GM18873 (cell line): Measurements from ENCODE around the gene MINDY4.

Experiments used
- ATAC-seq: cut with Tn5 transposase; IDR thresholded peaks from one replicate; pipeline ENCODE4 v1.9.1; 2021; ENCODE audit warnings: mild to moderate bottlenecking, moderate library complexity, moderate number of reproducible peaks; ENCODE audit not compliant: unreplicated experiment, low FRiP score

Gene MINDY4

DNA sequence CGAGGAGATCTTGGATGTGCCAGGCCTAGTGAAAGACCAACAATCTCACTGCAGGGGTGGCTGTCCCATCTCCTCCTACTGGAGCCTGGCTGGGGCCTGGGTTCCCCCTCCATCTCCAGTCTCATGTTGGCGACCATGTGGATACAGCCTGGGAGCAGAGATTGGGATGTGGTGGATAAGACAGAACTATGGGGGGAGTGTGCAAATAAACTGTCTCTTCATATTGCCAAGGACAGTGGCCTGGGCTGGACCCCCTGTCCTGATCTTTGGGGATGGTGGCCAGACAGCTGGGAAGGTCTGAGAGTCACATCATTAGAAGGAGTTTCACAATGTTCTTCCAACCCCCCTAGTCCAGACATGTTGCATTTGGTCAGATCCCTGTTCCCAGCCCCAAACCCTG lies 5.8 kb upstream of the MINDY4 start:
- no peak for ATAC-seq

DNA sequence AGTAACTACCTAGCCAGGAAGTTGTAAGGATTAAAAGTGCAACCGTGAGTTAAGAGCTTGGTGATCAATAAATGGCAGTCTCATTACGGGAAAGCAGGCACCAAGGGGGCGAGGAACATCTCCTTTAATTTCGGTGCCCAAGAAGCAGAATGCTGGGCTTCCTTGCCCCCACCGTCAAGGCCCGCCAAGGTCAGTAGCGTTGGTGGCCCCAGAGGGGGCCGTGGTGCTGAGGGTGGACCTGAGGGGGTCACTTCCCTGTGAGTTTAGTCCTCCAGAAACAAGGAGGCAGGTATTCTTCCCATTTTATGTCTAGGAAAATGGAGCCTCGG lies 408 bp upstream of the MINDY4 start:
- no peak for ATAC-seq

DNA sequence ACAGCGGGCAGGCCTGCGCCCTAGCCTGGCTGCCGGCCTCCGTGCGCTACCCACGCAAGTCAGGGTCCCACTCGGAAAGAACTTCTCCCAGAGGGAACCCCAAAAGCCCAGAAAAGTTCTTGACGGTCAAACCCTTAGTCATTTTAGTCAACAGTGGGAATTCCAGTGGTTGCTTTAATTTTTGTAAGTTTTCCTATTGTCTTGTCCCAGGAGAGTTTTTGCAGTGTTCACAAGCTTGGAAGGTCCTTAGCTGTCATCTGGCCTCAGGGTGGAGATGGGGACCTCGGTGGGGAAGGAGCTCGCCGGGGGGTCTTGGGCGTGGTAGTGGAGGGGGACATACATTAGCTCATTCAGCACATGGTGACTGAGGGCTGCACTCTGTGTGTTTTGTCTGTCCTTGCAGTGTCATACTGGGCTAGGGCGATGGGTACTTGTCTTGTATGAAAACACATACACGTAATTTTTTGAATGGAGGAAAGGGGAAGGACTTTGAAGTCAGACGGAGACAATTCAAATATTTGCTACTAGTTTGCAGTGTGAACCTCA lies 736 bp downstream of the MINDY4 start:
- no peak for ATAC-seq

DNA sequence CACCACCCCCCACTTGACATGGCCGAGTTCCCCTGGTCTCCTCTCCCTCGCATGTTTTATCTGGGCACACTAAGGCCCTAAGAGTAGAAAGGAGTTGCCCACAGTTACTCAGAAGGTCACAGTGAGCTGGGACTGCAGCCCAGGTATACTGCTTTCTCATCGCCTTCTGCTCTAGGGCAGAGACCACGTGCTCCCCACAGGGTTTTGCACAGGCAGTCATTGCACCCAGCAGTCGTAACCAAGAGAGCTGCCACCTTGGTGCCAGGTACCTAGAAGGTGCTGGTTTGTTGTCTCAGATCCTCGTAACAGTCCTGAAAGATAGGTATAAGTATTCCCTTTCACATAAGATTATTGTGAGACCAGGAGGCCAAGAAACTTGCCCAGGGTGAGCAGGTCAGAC lies 1.8 kb downstream of the MINDY4 start:
- no peak for ATAC-seq

DNA sequence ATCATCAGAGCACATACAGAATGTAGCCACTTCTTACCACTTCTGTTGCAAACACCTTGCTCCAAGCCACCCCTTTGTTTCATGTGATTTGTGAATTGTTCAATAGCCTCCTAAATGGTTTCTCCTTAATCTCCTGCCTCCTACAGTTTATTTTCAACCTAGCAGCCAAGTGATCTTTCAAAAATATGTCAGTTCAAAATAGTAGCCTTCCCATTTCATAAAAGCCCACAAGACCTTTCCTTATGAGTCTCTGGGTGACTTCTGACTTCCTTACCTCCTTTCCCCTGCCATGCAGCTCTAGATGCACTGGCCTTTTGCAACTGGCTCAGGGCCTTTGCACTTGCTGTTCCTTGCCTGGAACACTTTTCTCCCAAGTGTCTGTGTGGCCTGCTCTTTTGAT lies 4.8 kb downstream of the MINDY4 start:
- no peak for ATAC-seq

GRCh38 chr7:30776971-30777370 lies 5.8 kb downstream of the MINDY4 start:
- ATAC-seq: no peak

GRCh38 chr7:30778255-30779025 lies 7.2 kb downstream of the MINDY4 start:
- no peak for ATAC-seq

- no peak for ATAC-seq
These were observed 8.4 kb downstream of the MINDY4 start for GRCh38 chr7:30779574-30779973.

DNA sequence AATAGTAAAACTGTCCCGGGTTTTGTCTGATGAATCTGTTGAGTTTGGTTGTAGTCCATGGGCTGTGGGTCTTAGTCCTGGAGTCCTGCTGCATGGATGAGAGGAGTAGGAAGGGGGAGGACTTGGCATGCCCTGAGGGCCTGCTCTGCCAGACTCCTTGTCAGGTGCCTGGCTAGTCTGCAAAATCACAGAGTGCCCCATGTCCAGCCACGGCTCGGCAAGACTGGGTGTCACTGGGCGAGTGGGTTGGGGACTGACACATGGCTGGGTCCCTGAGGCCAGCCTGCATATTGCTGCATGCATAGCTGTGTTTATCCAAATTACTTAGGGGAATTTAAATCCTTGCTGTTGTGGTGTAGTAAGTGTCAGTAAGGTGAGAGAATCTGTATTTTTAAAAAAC lies 9.7 kb downstream of the MINDY4 start:
- no peak for ATAC-seq

DNA sequence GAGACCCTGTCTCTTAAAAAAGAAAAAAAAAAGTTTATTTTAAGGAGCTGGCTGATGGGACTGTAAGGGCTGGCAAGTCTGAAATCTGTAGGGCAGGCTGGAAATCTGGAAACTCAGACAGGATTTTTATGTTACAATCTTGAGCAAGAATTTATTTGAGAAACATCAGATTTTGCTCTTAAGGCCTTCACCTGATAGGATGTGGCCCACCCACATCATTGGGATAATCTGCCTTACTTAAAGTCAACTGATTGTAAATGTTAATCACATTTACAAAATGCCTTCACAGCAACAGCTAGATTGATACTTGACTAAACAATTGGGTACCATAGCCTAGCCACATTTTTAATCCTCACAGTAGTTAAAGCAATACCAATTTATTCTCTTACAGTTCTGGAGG lies 11.5 kb downstream of the MINDY4 start:
- no peak for ATAC-seq

- no peak for ATAC-seq
These were observed 14.6 kb downstream of the MINDY4 start for GRCh38 chr7:30785786-30786185.

DNA sequence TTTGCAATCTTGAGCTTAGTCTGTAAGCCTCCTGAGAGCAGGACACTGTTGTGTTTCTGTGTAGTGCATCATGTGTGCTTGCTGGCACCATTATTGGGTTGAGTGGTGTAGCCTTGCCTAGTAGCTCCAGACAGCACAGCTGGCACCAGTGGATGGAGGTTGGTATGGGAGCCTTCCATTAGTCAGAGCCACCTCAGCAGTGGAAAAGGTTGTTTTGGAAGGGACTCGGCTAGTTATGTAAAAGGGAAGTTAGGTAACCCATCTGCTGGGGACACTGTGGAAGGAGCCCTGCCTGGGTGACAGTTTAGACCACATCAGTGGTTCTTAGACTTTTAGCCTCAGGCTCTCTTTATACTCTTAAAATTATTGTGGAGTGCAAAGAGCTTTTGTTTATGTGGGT lies 16.3 kb downstream of the MINDY4 start:
- no peak for ATAC-seq

DNA sequence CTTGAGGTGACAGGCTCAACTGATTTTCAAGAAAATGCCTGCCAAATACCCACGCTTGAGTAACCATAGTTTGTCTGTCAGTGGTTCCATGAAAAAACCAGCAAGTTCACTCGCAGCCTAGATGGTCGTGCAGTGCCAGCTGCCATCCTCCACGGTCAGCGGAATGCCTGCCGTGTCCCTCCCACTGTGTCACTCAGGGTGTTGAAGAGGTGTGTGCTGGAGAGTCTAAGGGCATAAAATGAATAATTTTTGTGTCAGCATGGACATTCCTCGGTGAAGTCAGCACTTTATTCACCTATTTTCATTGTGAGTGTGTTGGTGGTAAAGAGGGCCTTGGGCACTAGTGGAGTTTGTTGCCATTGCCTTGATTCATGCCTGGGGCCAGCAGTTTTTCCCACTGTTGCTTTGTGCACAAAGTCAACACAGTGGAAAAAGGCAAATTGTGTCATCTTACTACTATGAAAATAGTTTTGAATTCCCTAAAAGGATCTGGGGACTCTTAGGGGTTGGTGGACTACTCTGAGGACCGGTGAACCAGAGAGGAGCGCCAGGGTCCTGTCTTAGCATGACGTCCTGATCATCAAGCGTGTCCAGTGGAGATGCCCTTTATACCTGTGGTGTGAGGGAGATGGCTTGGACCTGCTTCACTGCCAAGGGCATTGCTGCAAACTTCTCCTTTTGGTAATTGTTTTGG lies 17.6 kb downstream of the MINDY4 start:
- no peak for ATAC-seq

DNA sequence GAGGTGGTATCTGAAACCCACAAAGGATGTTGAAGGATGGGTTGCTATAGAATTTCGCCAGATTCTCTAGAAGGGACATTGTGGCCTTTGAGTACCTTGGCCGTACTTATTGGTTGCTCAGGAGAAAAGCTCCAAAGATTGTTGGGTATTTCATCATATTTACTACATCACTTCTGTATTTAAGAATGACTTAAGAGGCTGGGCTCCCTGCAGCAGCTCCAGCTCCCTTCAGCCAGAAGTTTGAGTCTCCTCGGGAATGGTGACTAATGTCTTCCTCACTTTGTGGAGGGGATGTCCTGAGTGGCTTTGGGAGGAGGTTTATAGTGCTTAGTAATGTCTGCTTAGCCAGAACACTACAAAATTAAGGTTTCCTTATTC lies 18.1 kb downstream of the MINDY4 start:
- no peak for ATAC-seq

GRCh38 chr7:30790356-30790755 lies 19.1 kb downstream of the MINDY4 start:
- ATAC-seq: no peak

GRCh38 chr7:30791114-30791513 lies 19.9 kb downstream of the MINDY4 start:
- no peak for ATAC-seq

DNA sequence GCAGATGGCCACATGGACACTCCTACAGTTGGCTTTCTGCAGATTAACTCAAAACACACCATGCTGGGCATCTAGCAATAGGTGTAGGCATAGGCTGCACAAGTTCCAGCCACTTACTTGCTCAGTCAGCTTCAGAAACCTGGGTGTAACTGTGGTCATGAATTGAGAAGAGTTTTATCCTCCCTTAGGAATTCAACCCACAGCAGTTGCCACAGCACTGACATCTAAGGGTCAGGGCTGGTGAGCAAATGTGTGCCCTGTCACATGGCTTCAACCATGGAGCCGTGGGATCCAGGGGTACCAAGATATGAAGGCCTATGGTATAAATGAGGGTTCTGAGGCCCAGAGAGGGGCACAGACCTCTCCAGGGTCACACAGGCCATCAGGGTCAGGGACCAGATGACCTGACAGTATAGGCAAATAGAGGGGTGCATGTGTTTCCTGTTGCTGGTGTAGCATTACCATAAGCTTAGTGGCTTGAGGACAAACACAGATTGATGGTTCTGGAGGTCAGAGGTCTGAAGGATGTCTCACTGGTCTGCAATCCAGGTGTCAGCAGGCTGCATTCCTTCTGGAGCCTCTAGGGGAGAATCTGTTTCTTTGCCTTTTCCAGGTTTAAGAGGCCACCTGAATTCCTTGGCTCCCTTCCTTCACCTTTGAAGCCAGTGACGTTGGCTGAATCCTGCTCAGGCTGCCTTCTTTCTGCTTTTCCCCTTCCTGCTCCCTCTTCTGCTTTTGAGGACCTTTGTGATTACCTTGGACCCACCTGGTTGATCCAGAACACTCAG lies 24.1 kb downstream of the MINDY4 start:
- ATAC-seq: peak; percentile 27

DNA sequence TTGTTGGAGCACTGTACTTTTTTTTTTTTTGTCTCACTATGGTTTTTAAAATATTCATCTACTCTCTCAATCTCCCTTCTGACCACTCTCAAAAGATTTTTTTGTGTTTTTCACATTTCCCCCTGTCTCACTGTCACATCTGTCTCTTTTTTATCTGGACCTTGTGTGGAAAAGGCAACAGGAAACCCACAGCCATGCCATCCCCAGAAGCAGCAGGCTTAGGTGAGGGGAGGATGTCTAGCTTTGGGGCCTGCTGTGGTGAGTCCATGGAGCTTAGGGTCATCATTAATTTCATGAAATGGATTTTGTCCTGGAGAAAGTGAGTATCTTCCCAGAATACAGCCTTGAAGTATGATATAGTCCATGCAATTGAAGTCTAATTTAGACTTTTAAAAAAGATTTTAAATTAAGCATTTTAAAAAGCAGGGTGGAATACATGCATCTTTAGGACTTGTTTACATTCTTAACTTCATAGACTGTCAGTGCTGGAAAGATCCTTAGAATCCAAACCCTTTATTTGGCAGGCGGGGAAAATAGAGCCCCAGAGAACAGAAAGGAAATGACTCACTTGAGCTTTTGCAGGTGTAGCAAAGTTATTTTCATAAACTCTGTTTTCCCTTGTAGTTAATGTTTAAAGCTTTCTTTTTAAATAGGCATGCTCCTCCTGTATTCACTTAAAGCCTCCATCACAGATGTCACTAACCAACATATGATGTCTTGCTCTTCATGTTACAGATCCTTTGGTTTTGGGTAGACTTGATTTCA lies 25.1 kb downstream of the MINDY4 start:
- no peak for ATAC-seq

DNA sequence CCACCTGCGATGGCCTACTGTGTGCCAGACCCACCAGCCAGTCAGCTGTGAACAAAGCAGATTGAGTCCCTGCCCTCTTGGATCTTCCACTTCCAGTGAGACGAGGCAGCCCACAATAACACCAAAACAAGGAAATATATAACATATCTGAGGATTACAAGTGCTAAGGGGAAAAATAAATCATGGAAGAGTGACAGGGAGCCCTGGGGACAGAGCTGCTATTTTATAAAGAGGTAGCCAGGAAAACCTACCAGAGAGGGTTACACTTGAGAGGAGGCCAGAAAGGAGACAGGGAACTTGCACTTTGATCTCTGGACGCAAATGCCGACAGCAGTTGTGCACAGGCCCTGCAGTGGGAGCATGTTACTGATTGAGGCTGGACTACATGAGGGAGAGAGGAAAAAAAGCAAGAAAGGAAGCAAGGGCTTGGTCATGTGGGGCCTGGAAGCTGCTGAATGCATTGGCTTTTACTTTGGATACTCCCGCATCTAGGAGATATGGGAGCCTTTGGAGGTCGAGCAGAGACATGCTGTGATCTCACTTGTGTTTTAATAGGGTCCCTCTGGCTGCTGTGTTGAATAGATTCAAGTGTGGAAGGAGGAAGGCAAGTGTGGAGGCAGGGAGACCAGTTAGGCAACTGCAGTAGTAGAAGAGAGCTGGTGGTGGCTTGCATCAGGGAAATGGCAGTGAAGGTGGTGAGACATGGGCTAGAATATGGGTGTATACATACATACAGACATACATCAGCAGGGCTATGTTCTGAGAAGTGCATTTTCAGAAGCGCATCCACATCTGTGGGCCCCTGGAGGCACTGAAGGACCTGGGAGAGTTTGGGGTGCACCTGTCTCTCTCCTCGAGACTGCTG lies 26.2 kb downstream of the MINDY4 start:
- ATAC-seq: no peak
